Measurements from ENCODE around the gene NSD2.
"Not testable (repeated sequence)": the region's sequence is repeated elsewhere in the genome, so short reads cannot be mapped to it uniquely, and the experiment has no call there.

Gene NSD2

GRCh38 chr4:1870578-1871443, at the start of gene NSD2:
NSD2 (plus strand) TSS chr4:1871393; CDS start chr4:1900655, 29,262 bp downstream.
- peak; percentile 74 to 89 (median 85) for DNase-seq (ENCODE audit: low read depth in 3 of 3)

- no peak for DNase-seq (ENCODE audit: low read depth in 3 of 3)
These were observed 49.3 kb upstream of the NSD2 start for GRCh38 chr4:1821679-1822567.

GRCh38 chr4:1822568-1823544, 48.3 kb upstream of the NSD2 start:
- no peak for DNase-seq (ENCODE audit: low read depth in 3 of 3)

GRCh38 chr4:1823545-1823932, 47.7 kb upstream of the NSD2 start:
- no peak for DNase-seq (ENCODE audit: low read depth in 3 of 3)

- no peak for DNase-seq (ENCODE audit: low read depth in 3 of 3)
These were observed 46.4 kb upstream of the NSD2 start for GRCh38 chr4:1824746-1825145.

GRCh38 chr4:1825326-1825725, 45.9 kb upstream of the NSD2 start:
- no peak for DNase-seq (ENCODE audit: low read depth in 3 of 3)

GRCh38 chr4:1826531-1827350, 44.5 kb upstream of the NSD2 start:
- no peak for DNase-seq (ENCODE audit: low read depth in 3 of 3)

- no peak for DNase-seq (ENCODE audit: low read depth in 3 of 3)
These were observed 41.0 kb upstream of the NSD2 start for GRCh38 chr4:1830234-1830633.

GRCh38 chr4:1830642-1831228, 40.5 kb upstream of the NSD2 start:
- DNase-seq (ENCODE audit: low read depth in 3 of 3) = no peak

- no peak for DNase-seq (ENCODE audit: low read depth in 3 of 3)
These were observed 39.9 kb upstream of the NSD2 start for GRCh38 chr4:1831331-1831730.

GRCh38 chr4:1832690-1833089, 38.5 kb upstream of the NSD2 start:
- DNase-seq (ENCODE audit: low read depth in 3 of 3) = no peak

GRCh38 chr4:1833307-1834046, 37.7 kb upstream of the NSD2 start:
- no peak for DNase-seq (ENCODE audit: low read depth in 3 of 3)

GRCh38 chr4:1834047-1834775, 37.0 kb upstream of the NSD2 start:
- no peak for DNase-seq (ENCODE audit: low read depth in 3 of 3)

GRCh38 chr4:1835836-1836235, 35.4 kb upstream of the NSD2 start:
- not testable (repeated sequence) for DNase-seq (ENCODE audit: low read depth in 3 of 3)

GRCh38 chr4:1836650-1837049, 34.5 kb upstream of the NSD2 start:
- DNase-seq (ENCODE audit: low read depth in 3 of 3) = no peak

GRCh38 chr4:1837069-1837468, 34.1 kb upstream of the NSD2 start:
- DNase-seq (ENCODE audit: low read depth in 3 of 3) = no peak

GRCh38 chr4:1839282-1839681, 31.9 kb upstream of the NSD2 start:
- DNase-seq (ENCODE audit: low read depth in 3 of 3) = no peak

- DNase-seq (ENCODE audit: low read depth in 3 of 3) = no peak
These were observed 29.8 kb upstream of the NSD2 start for GRCh38 chr4:1841201-1841886.

Measured in stimulated activated CD4-positive, alpha-beta T cell treated with anti-CD3 and anti-CD28 coated beads, TNF-alpha, amount 100 ng/mL, for 24 hours (primary cell).